HepG2 (cell line): Measurements from ENCODE around the gene TBC1D10B. TPM values are rescaled to one million over a fixed set of nuclear protein-coding genes. Genes with fewer than 3 reads are reported as not detected.

Source experiments
- CBX1 ChIP-seq: IDR thresholded peaks from one replicate; pipeline ENCODE4 v1.6.1; 2016; ENCODE audit warnings: antibody characterized with exemption, low read depth
- CCDC6 ChIP-seq: sonication (generic); formaldehyde crosslinking; IDR thresholded peaks from 2 replicates; pipeline ENCODE4 v1.8.1; 2022; ENCODE audit warnings: mild to moderate bottlenecking, missing genetic modification reagents, moderate library complexity
- CREM ChIP-seq, 2 experiments: sonication (generic) in 1 of 2; formaldehyde crosslinking in 1 of 2; IDR thresholded peaks; 2 replicates each; pipeline versions ENCODE4 v1.4.0 to v1.6.1; 2016 to 2020; ENCODE audit warnings: antibody characterized with exemption in 1 of 2, mild to moderate bottlenecking in 1 of 2, missing genetic modification reagents in 1 of 2
- FIP1L1 ChIP-seq: fragments of 200-400 bp; formaldehyde crosslinking; IDR thresholded peaks from 2 replicates; pipeline ENCODE4 v1.6.1; 2018; ENCODE audit warnings: low read depth, mild to moderate bottlenecking, low read length, moderate library complexity, borderline replicate concordance; ENCODE audit not compliant: insufficient read depth
- HMGA1 ChIP-seq: sonication (generic); formaldehyde crosslinking; conservative IDR thresholded peaks from 2 replicates; pipeline ENCODE4 v1.4.0; 2020; ENCODE audit warnings: missing genetic modification reagents
- HNRNPK ChIP-seq: fragments of 200-400 bp; formaldehyde crosslinking; IDR thresholded peaks from 2 replicates; pipeline ENCODE4 v1.6.1; 2018; ENCODE audit warnings: low read length, low read depth, moderate library complexity, mild to moderate bottlenecking; ENCODE audit not compliant: poor library complexity, severe bottlenecking
- HNRNPL ChIP-seq: fragments of 200-400 bp; formaldehyde crosslinking; IDR thresholded peaks from 2 replicates; pipeline ENCODE4 v1.6.1; 2017; ENCODE audit warnings: mild to moderate bottlenecking, low read depth, low read length
- HOXD1 ChIP-seq: sonication (generic); formaldehyde crosslinking; IDR thresholded peaks from 2 replicates; pipeline ENCODE4 v1.5.0; 2020; ENCODE audit warnings: missing genetic modification reagents
- IRF9 ChIP-seq: sonication (generic); formaldehyde crosslinking; IDR thresholded peaks from 2 replicates; pipeline ENCODE4 v1.8.0; 2022; ENCODE audit warnings: missing genetic modification reagents, mild to moderate bottlenecking, borderline replicate concordance
- MEIS2 ChIP-seq: sonication (generic); formaldehyde crosslinking; IDR thresholded peaks from 2 replicates; pipeline ENCODE4 v1.9.0; 2021; ENCODE audit warnings: mild to moderate bottlenecking, missing genetic modification reagents
- PHF20 ChIP-seq: sonication (generic); formaldehyde crosslinking; IDR thresholded peaks from 2 replicates; pipeline ENCODE4 v1.5.0; 2020; ENCODE audit warnings: mild to moderate bottlenecking, missing genetic modification reagents
- PITX1 ChIP-seq: sonication (generic); formaldehyde crosslinking; IDR thresholded peaks from 2 replicates; pipeline ENCODE4 v1.5.1; 2020; ENCODE audit warnings: mild to moderate bottlenecking, missing genetic modification reagents
- PRDM4 ChIP-seq: sonication (generic); formaldehyde crosslinking; IDR thresholded peaks from 2 replicates; pipeline ENCODE4 v1.9.0; 2021; ENCODE audit warnings: missing genetic modification reagents, borderline replicate concordance
- SOX5 ChIP-seq: IDR thresholded peaks from 2 replicates; pipeline ENCODE4 v1.6.1; 2016; ENCODE audit warnings: borderline replicate concordance
- ZBTB3 ChIP-seq: sonication (generic); formaldehyde crosslinking; IDR thresholded peaks from 2 replicates; pipeline ENCODE4 v1.4.0; 2020; ENCODE audit warnings: low read depth, mild to moderate bottlenecking, moderate library complexity, missing genetic modification reagents, borderline replicate concordance
- ZBTB42 ChIP-seq: sonication (generic); formaldehyde crosslinking; IDR thresholded peaks from 2 replicates; pipeline ENCODE4 v1.5.0; 2020; ENCODE audit warnings: mild to moderate bottlenecking, missing genetic modification reagents
- ZNF205 ChIP-seq: IDR thresholded peaks from 2 replicates; pipeline ENCODE4 v1.6.1; 2018; ENCODE audit warnings: missing biosample characterization, missing genetic modification reagents
- ZNF232 ChIP-seq: sonication (generic); formaldehyde crosslinking; IDR thresholded peaks from 2 replicates; pipeline ENCODE4 v1.4.0; 2020; ENCODE audit warnings: missing genetic modification reagents, borderline replicate concordance
- ZNF333 ChIP-seq: sonication (generic); formaldehyde crosslinking; IDR thresholded peaks from 2 replicates; pipeline ENCODE4 v1.4.0; 2020; ENCODE audit warnings: mild to moderate bottlenecking, missing genetic modification reagents, borderline replicate concordance
- ZNF564 ChIP-seq: sonication (generic); formaldehyde crosslinking; IDR thresholded peaks from 2 replicates; pipeline ENCODE4 v1.8.1; 2023; ENCODE audit warnings: mild to moderate bottlenecking, missing genetic modification reagents
- ZNF792 ChIP-seq: IDR thresholded peaks from 2 replicates; pipeline ENCODE4 v1.6.1; 2016
- ZNF83 ChIP-seq: sonication (generic); formaldehyde crosslinking; IDR thresholded peaks from 2 replicates; pipeline ENCODE4 v1.4.0; 2020; ENCODE audit warnings: missing genetic modification reagents, mild to moderate bottlenecking, borderline replicate concordance
- ZNF891 ChIP-seq: sonication (generic); formaldehyde crosslinking; IDR thresholded peaks from 2 replicates; pipeline ENCODE4 v1.5.0; 2020; ENCODE audit warnings: mild to moderate bottlenecking, missing genetic modification reagents
- polyA plus RNA-seq, 8 experiments: library from polyadenylated mRNA; depleted of rRNA in 3 of 8; stranded (reverse) in 7 of 8; unstranded in 1 of 8; fragments of >200 nt; fragmentation: Illumina TruSeq in 4 of 8; extraction: Trizol in 4 of 8; gene quantifications; 2 replicates each; pipeline versions ENCODE4 v1.2.1 to v1.2.3, GENCODE V29; 2011 to 2016; ENCODE audit warnings: low read depth in 4 of 8, missing spikeins in 1 of 8, mixed read lengths in 1 of 8; ENCODE audit not compliant: insufficient read depth in 1 of 8
- total RNA-seq, 5 experiments: library from RNA; depleted of rRNA; stranded (reverse); fragments of >200 nt; fragmentation: Illumina TruSeq; extraction: Trizol; gene quantifications; 2 replicates each; pipeline ENCODE4 v1.2.3, GENCODE V29; 2016; ENCODE audit warnings: low read depth in 1 of 5
- TF ChIP-seq, protein P1 (sequence below): sonication (generic); formaldehyde crosslinking; IDR thresholded peaks from 2 replicates; pipeline ENCODE4 v1.5.0; 2020; ENCODE audit warnings: missing genetic modification reagents

TBC1D10B gene
- total and polyA plus RNA-seq, 2 of the 13 experiments (the other 11 are each of a cell fraction or from before 2014, with no cell fraction given), result 15.7 to 24.8 TPM

GRCh38 chr16:30395155-30395991 lies 25.1 kb upstream of the TBC1D10B start, which contains the start of gene ZNF48 (continued):
- TF ChIP-seq CREM (IDR thresholded peaks at IDR 0.05) (no peak), CREM (CRISPR knock-in tag; IDR thresholded peaks at IDR 0.05) (no peak), ZBTB42 (no peak; the same call in 1 of the 2 replicates), CBX1 (peak; percentile 27), MEIS2 (no peak; the same call in 1 of the 2 replicates), PRDM4 (0 out of 2 replicates have a peak, but pooled peaks have one; percentile 49), ZNF792 (CRISPR knock-in tag) (peak; percentile 79; the same call in 1 of the 2 replicates), HOXD1 (CRISPR knock-in tag) (peak; percentile 81; the same call in 1 of the 2 replicates), HNRNPL (0 out of 2 replicates have a peak, but pooled peaks have one; percentile 20), ZNF333 (no peak; the same call in 1 of the 2 replicates), ZNF205 (CRISPR knock-in tag) (peak; percentile 49; the same call in 1 of the 2 replicates), PITX1 (CRISPR knock-in tag) (no peak; the same call in 1 of the 2 replicates), PHF20 (CRISPR knock-in tag) (peak; percentile 91), ZBTB3 (CRISPR knock-in tag) (0 out of 2 replicates have a peak, but pooled peaks have one; percentile 78), ZNF564 (no peak; the same call in 1 of the 2 replicates), ZNF891 (CRISPR knock-in tag) (peak; percentile 92), SOX5 (CRISPR knock-in tag) (peak; percentile 61), ZNF83 (CRISPR knock-in tag) (peak; percentile 79; the same call in 1 of the 2 replicates), CCDC6 (CRISPR knock-in tag) (0 out of 2 replicates have a peak, but pooled peaks have one; percentile 35), HMGA1 (no peak), ZNF232 (CRISPR knock-in tag) (peak; percentile 21; the same call in 1 of the 2 replicates), HNRNPK (peak; percentile 68), FIP1L1 (no peak), IRF9 (CRISPR knock-in tag) (peak; percentile 81)
- TF ChIP-seq, protein P1, sequence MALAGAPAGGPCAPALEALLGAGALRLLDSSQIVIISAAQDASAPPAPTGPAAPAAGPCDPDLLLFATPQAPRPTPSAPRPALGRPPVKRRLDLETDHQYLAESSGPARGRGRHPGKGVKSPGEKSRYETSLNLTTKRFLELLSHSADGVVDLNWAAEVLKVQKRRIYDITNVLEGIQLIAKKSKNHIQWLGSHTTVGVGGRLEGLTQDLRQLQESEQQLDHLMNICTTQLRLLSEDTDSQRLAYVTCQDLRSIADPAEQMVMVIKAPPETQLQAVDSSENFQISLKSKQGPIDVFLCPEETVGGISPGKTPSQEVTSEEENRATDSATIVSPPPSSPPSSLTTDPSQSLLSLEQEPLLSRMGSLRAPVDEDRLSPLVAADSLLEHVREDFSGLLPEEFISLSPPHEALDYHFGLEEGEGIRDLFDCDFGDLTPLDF (CRISPR knock-in tag), result 0 out of 2 replicates have a peak, but pooled peaks have one; percentile 52
